GOT3 (cell line): Measurements from ENCODE around the gene ANO10.
"Not testable (repeated sequence)": the region's sequence is repeated elsewhere in the genome, so short reads cannot be mapped to it uniquely, and the experiment has no call there.

ENCODE experiments used
- DNase-seq: peaks from one replicate; lab custom pipeline; 2025; ENCODE audit warnings: mixed read lengths; lab: John Stamatoyannopoulos, UW

Gene ANO10

GRCh38 chr3:43621656-43622432 lies at the start of gene ANO10:
TSS of gene ANO10 (minus strand) at chr3:43622011. CDS start at chr3:43605852, 16,159 bp downstream.
- peak; percentile 95 for DNase-seq

GRCh38 chr3:43670635-43671522 lies 49.1 kb upstream of the ANO10 start:
- no peak for DNase-seq

- not testable (repeated sequence) for DNase-seq
These were observed 43.2 kb upstream of the ANO10 start for GRCh38 chr3:43665011-43665410.

GRCh38 chr3:43661376-43661775 lies 39.6 kb upstream of the ANO10 start:
- not testable (repeated sequence) for DNase-seq

- no peak for DNase-seq
These were observed 37.6 kb upstream of the ANO10 start for GRCh38 chr3:43659250-43659880.

- not testable (repeated sequence) for DNase-seq
These were observed 34.6 kb upstream of the ANO10 start for GRCh38 chr3:43656390-43656789.

GRCh38 chr3:43650345-43650744 lies 28.5 kb upstream of the ANO10 start:
- no peak for DNase-seq

GRCh38 chr3:43649365-43649968 lies 27.7 kb upstream of the ANO10 start:
- no peak for DNase-seq

- DNase-seq: no peak
These were observed 27.1 kb upstream of the ANO10 start for GRCh38 chr3:43648957-43649356.

- DNase-seq: no peak
These were observed 25.7 kb upstream of the ANO10 start for GRCh38 chr3:43647331-43648166.

GRCh38 chr3:43644443-43644842 lies 22.6 kb upstream of the ANO10 start:
- DNase-seq: no peak

GRCh38 chr3:43641306-43642114 lies 19.7 kb upstream of the ANO10 start:
- DNase-seq: no peak

- DNase-seq: no peak
These were observed 18.9 kb upstream of the ANO10 start for GRCh38 chr3:43640681-43641080.

GRCh38 chr3:43638594-43639447 lies 17.0 kb upstream of the ANO10 start:
- DNase-seq: no peak

- no peak for DNase-seq
These were observed 15.9 kb upstream of the ANO10 start for GRCh38 chr3:43637702-43638101.

- DNase-seq: no peak
These were observed 11.2 kb upstream of the ANO10 start for GRCh38 chr3:43632986-43633385.

- no peak for DNase-seq
These were observed 10.5 kb upstream of the ANO10 start for GRCh38 chr3:43632269-43632733.

- no peak for DNase-seq
These were observed 7.9 kb upstream of the ANO10 start for GRCh38 chr3:43629741-43630140.

GRCh38 chr3:43629257-43629656 lies 7.4 kb upstream of the ANO10 start:
- DNase-seq: no peak
